Fibroblast of peridontal ligament (primary cell): ENCODE data around the gene PTPRJ.
"Not testable (repeated sequence)": the region's sequence is repeated elsewhere in the genome, so short reads cannot be mapped to it uniquely, and the experiment has no call there.

Experiments
- DNase-seq: peaks from one replicate; pipeline ENCODE4 v3.0.0-alpha.2; 2010; ENCODE audit errors: extremely low read depth

The PTPRJ gene

DNA sequence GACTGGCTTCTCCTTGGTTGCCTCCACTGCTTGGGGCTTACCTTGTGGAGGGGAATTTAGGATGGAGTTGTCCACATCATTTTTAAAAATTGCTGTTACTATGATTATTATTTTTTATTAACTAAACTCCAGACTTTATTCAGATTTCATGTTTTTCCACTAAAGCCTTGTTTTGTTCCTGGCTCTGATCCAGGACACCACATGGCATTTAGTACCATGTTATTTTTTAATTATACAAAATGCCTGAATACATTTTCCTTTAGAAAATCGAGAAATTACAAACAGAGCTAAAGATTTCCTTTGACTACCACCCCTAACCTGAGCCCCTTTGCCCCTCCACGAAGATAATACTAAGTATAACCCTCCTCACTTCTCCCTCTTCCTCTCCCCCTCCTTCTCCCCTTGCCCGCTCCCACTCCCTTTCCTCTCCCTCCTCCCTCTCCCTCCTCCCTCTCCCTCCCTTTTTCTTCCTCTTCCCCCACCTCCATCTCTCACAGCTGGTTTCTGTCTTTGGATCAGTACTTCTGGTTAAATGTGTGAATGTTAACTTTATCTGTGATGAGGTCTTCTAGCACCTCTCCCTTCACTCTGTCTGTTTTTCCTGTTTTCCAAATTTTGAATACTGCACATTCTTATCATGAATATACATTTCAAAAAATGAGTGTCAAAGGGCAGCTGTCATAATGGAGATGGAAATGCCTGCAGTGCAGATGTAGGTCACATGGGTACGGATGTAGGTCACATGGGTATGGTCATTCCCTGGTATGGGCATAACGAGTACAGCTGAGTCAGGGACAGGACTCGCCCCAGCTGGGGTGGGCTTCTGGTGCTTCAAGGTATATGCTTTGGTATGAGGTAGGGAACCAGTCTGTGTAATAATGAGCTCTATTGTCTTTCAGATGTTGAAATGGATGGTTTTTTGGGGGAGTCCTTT is 181.9 kb downstream of the PTPRJ start:
- peak; percentile 21 for DNase-seq

DNA sequence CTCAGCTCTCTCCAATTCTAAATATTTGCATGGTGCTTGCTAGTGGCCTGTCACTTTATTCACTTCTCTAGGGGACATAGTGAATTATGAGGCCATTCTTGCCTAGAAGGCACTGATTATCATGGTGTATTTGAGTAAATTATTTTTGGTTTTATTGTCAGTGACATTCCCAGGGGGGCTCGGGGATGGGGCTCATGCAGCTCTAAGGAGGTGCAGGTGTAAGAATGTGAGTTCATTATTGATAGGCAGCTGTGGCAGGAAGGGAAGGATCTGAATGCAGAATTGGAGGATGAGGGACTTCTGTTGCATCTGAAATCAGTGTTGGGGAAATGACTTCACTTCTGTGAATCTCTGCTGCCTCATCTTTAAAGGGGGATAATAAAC is 182.5 kb downstream of the PTPRJ start:
- no peak for DNase-seq

DNA sequence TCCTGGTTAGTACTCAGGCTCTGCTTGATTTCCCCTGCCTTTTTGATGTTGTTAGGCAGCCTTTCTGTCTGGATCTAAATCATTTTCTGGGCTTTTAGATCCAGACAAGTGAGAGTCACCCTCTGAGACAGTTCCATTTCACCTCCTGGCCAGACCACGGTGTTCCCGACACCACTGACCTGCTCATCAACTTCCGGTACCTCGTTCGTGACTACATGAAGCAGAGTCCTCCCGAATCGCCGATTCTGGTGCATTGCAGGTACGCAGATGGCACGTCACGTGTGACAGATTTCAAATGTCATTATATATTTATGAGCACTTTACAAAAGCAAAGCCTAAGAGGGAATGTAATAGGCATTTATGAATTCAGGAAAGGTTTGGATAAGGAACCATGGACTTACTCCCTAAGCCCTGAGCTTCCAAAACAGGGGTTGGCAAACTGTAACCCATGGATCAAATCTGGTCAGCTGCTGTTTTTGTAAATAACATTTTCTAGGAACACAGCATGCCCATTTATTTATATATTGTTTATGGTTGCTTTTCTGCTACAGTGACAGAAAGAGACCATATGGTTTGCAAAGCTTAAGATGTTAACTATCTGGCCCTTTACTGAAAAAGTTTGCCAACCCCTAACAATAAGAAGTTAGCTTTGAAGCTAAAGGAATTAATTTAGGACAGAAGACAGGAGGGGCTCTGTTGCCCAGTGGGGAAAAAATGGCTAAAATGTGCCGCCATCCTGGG is 183.2 kb downstream of the PTPRJ start:
- no peak for DNase-seq

DNA sequence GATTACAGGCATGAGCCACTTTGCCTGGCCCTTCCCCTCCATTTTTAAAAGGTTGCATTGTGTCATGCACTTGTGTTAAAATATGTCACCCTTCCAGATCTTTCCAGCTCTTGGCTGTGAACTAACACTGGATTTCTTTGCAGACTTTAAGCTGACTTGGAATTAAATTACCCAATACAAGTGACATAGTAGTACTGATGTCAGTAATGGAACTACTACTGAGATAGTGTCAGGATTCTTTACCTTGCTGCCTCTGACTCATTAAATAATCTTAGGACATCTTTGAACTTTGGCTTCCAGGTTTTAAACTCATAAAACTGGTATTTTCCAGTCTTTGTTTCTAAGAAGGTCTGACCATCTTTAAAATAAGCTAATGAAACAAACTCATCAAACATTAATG is 184.5 kb downstream of the PTPRJ start:
- DNase-seq: no peak

DNA sequence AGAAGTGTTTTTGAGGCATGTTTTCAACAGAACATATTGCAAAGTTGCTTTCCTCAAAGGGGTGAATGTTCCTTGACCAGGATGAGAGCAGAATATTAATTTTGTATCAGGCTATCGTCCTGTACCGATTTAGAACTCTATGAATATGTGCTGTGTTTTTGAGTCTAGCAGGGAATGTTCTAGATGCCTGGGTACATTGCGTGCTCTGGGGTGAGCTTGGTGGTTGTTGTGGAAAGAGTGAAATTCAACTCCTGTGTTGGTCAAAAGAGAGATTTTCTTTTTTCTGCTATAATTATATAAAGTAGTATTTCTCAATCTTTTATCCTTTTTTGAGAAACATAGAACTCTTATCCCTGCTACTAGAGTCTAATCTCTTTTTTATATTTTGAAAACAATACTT is 185.1 kb downstream of the PTPRJ start:
- DNase-seq: no peak

DNA sequence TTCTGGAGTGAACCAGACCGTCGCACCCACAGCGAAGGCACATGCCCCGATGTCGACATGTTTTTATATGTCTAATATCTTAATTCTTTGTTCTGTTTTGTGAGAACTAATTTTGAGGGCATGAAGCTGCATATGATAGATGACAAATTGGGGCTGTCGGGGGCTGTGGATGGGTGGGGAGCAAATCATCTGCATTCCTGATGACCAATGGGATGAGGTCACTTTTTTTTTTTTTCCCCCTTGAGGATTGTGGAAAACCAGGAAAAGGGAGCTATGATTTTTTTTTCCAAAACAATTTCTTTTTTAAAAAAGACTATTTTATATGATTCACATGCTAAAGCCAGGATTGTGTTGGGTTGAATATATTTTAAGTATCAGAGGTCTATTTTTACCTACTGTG is 187.0 kb downstream of the PTPRJ start:
- DNase-seq: peak; percentile 54

DNA sequence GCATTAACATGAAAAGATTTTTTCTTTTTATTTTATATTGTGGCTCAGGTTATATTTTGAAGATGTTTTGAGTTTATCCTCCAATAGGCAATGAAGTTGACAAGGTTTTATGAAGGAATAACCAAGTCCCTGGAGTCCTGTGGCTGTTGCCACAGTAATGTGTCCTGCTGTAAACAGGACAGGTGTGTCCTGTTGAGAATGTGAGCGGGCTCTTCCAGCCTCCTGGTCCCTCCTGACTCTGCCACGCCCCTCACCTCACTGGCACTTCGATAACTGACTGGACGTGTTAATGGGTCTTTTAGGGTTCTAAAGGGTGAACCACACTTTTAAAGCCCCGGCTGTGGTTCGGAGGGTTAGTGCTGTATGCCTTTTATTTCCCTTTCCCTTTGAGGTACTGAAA is 188.5 kb downstream of the PTPRJ start:
- no peak for DNase-seq

DNA sequence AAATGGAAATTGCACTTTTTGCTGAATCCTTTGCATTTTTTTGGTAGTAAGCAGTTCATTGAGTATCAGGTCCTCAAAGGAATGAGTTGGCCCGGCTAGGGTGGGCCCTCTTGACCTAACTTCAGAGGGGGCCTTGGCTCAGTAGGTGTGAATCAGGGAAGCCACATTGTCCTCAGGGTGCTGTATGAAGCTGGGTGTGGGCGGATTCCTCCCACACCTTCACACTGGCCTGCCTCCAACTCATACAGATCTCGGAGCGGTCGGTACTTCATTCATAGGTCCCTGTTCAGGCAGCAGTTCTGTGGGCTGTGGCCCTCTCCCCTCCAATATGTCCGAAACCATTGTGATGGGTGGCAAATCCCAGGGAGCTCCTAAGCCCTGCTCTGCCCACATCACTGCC is 188.9 kb downstream of the PTPRJ start:
- DNase-seq: no peak

DNA sequence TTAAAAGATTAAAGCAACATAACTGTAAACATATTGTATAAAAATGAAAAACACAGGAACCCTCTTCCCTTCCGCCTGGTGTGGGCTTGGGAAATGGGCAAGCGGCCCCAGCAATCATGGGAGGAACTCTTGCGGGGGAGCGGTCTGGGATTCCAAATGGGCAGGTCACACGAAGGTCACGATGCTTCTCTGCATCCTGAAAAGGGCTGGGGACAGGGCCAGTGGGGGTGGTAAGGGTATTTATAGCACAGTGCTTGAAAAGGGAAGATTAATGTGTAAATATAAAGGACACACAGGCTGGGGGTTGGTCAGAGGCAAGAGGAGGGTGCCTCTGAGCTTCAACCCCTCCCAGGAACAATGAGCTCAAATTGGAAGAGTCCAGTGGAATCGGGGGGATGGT is 189.4 kb downstream of the PTPRJ start:
- peak; percentile 54 for DNase-seq

DNA sequence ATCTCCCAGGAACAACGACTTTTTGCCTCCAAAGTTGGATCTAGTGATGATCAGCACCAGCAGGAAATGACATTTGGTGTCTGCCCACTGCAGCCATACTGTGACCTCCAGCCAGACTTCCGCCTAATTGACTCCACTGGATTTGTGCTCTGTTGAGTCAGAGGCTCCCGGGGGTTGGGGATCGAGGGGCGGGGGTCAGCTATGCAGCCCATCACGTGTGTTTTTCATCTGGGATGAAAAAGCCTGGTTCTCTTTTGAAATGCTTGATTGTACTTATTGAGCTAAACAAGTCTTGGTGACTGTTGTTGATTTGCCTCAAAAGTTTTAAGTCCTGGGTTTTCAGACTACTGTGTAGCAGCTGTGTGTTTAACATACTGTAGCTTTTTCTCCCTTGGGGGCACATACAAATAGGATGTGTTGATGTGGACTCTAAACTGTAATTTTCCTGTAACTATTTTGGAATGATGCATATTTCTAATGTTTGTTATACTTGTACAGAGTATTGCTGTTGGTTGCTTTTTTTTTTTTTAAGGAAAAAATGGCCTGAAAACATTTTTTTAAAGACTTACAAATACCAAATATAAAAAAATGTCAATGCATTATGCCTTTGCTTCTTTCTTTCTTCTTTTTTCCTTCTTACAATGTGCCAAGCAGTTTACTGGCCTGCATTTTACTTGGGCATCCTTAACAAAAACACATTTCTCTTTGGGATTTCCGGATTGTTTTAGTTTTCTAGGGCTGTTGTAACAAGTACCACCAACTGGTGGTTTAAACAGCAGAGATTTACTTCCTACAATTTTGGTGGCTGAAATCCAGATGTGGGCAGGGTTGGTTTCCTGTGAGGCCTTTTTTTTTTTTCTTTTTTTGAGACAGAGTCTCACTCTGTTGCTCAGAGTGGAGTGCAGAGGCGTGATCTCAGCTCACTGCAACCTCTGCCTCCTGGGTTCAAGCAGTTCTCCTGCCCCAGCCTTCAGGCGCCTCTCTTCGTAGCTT is 190.2 kb downstream of the PTPRJ start:
- DNase-seq: peak; percentile 89

DNA sequence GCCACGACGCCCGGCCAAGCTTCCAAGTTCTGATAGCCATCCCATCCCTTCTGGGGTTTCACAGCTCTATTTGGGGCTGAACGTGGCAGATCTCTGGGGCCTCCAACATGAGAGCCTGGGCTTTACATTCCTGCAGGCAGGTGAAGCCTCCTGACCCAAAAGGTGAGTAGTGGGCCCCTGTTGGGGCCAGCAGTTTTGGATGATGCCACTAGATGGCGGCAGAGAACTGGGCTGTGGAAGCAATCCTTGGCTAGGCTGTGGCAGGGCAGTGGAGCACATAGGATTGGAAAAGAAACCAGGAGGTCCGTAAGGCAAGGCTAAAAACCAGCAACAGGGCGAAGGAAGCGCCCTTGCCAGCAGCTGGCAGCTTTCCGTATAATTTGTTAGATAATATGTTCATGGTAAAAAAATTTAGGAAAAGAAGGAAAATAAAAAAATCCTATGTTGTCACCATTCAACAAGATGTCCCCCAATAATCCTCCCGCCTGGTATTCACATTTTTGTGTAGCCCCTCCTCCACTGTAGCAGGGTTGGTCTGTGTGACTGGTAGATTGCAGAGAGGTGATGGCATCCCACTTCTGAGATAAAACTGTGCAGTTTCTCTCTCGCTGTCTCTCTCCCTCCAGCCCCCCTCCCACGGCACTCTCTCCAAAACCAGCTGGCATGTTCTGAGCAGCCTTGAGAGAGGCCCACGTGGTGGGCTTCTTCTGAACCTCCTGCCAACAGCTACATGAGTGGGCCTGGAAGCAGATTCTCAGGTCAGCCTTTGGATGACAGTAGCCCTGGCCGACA is 192.7 kb downstream of the PTPRJ start:
- DNase-seq: peak; percentile 78

DNA sequence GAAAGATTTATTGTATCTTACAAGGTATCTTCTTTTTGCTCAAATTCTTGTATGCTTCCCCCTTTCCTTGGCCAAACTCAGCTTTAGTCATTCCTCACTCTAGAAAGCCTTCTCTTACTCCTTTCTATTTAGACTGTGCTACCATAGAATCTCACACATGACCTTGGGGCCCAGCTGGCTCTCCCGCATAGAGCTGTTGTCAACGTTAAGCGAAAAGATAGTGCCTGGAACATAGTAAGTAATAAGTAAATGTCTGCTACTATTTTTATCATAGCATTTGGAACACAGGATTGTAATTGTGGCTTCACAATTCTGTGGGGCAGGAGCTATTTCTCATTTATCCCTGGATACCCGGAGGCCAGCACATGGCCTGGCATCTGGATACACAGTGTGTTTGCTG is 197.3 kb downstream of the PTPRJ start:
- DNase-seq: no peak

DNA sequence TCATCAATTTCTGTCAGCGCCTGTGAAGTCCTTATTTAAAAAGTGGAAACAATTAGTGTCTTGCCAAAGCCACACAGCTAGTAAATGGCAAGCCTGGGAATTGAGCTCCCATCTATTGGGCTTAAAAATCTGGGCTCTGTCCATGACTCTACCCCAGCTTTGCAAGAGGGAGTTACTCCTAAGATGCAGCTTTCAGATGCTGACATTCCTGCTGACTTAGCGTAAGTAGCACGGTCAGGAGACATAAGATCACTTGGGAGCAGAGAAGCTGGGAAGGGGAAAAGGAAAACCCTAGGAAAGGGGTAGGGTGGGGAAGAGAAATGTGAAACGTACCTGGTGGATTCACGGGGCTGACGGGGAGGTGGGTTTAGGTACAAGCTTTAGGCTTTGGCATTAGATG is 200.3 kb downstream of the PTPRJ start:
- no peak for DNase-seq

DNA sequence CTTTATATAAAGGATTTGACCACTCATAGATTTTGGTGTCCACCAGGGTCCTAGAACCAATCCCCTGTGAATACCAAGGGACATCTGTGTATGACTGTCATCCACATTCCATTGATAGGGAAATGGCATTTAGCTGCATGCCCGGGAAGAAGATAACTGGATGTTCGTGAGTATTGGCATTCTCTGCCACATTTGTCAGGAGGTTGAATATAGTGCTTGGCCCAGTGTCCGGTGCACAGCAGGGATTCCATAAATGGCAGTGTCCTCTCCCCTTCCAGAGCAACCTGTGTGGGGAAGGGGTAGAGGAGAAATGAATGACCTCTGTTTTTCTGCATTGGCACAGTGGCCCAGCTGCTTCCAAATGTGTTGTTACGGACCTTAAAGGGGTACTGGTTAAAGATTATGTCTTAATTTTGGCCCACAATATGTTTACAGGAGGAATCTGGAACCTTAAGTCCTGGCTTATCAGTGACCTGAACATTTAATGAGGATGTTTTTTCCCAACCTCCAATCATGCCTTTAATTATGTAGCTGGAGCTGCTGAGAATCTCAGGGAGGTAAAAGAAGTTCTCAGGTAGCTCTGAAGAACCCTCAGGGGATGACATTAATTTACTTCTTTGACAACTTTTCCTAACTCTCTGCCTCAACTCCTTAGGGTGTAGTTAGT is 202.6 kb downstream of the PTPRJ start:
- DNase-seq: no peak

DNA sequence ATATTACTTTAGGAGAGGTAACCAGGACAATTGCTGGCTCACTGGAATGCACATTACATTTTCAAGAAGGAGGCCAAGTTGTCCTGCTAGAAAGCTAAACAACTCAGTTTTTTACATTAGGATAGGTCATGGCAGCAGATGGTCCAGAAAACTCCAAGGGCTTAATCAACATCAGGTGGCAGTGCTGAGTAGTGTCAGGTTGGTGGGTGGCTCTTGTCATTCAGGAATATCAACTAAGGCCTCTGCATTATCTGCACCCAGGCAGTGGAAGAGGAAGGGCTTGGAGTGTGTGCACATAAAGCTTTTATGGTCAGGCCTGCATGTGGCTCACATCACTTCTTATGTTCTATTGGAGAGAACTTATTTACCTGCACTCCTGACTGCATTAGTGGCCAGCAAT is 204.1 kb downstream of the PTPRJ start:
- DNase-seq: no peak

DNA sequence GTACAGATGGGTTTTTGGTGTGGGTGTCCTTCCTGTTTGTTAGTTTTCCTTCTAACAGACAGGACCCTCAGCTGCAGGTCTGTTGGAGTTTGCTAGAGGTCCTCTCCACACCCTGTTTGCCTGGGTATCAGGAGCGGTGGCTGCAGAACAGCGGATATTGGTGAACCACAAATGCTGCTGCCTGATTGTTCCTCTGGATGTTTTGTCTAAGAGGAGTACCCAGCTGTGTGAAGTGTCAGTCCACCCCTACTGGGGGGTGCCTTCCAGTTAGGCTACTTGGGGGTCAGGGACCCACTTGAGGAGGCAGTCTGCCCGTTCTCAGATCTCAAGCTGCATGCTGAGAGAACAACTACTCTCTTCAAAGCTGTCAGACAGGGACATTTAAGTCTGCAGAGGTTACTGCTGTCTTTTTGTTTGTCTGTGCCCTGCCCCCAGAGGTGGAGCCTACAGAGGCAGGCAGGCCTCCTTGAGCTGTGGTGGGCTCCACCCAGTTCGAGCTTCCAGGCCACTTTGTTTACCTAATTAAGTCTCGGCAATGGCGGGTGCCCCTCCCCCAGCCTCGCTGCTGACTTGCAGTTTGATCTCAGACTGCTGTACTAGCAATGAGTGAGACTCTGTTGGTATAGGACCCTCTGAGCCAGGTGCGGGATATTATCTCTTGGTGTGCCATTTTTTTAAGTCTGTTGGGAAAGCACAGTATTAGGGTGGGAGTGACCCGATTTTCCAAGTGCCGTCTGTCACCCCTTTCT is 210.7 kb downstream of the PTPRJ start:
- DNase-seq: not testable (repeated sequence)

DNA sequence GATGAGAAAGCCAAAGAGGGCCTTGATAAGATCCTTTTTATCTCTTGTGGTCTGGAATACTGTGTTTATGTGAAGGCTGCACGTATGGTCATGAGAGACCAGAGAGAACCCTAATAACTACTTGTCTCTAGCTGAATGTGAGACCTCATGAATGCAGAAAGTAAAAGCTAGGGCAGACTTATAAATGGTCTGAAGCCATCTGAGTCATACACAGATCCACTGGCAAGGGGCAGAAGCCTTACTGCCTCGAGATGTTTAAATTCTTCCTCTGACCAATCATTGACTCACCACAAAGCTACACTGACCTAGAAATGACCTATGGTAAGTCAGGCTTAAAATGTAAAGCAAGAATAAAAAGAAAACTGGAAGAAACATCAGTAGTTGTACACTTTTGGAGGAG is 213.5 kb downstream of the PTPRJ start:
- peak; percentile 85 for DNase-seq

DNA sequence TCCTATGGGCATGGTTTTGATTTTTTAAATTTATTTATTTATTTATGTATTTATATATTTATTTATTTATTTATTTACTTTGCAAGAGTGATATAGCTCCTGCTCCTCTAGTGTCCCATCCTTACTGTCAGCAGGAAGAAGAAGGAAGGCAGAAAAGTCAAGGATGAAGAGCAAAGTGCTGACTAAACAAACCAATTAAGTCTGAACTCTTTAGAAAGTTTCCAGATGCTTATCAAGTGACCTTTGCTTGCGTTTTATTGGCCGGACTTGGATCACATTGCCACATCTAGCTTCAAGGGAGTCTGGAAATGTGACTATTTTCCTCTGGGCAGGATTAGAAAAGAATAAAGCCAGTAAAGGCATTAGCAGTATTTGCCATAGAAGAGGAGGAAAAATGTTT is 227.5 kb downstream of the PTPRJ start:
- DNase-seq: no peak

DNA sequence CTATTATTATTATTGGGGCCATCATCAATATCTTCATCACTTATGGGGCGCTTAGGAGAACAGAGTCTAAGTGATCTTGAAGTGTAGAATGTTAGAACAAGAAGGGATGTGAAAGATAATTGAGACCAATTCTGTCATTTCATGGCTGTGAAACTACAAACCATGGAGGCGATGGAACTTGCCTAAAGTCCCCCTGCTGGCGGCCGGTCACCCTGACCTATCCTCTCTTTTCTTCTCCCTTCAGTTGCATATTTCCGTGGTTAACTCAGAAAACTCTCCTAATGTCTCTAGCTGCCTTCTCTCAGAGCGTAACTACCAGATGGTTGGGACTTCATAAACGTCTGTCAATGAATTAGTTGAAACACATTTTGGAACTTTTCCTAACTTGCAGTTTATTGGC is 229.7 kb downstream of the PTPRJ start:
- DNase-seq: peak; percentile 29

DNA sequence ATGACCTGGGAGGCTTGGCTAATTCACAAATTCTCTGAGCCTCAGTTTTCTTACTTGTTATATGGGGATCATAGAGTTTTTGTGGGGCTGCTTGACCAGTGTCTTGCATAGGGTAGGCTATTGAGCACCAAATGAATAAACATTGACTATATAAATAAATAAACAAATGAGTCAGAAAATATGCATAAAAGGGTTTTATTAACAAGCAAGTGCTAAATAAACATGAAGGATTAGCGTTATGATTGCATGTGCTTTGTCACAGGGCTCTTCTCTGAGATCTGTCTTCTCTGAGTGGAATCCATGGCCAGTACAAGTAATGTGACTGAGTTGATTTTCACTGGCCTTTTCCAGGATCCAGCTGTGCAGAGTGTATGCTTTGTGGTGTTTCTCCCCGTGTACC is 236.2 kb downstream of the PTPRJ start, which contains the start of gene OR4B1:
Gene OR4B1, plus strand, starts transcription at position 301 of the 400 bp plus-strand sequence. Its CDS starts 0 bp downstream, at position 301.
- DNase-seq: no peak
